Heart right ventricle (tissue), 16 donors: ENCODE data around the gene SNRPF. TPM values are rescaled to one million over a fixed set of nuclear protein-coding genes. Genes with fewer than 3 reads are reported as not detected.

Experiments
- ATAC-seq, 8 donors: fragments of 200-7000 bp; cut with Tn5 transposase; one replicate each; pipeline ENCODE4 v1.9.1; 2020; ENCODE audit warnings: mild to moderate bottlenecking in 8 of 8, moderate library complexity in 8 of 8, moderate number of reproducible peaks in 1 of 8
- DNase-seq, 2 donors: peaks; one replicate each; pipeline ENCODE4 v3.0.0-alpha.2; 2020
- H3K27ac ChIP-seq, 10 donors: fragments of 200-600 bp; sonication (generic) in 2 of 10; one replicate each; pipeline versions ENCODE4 v1.5.0 to v1.8.0; 2020 to 2022; ENCODE audit warnings: mild to moderate bottlenecking in 3 of 10
- H3K27me3 ChIP-seq, 7 donors: fragments of 200-600 bp; one replicate each; pipeline ENCODE4 v1.8.0; 2021 to 2022; ENCODE audit warnings: mild to moderate bottlenecking in 2 of 7
- H3K36me3 ChIP-seq, 9 donors: fragments of 200-600 bp; sonication (generic) in 1 of 9; one replicate each; pipeline versions ENCODE4 v1.5.0 to v1.8.0; 2020 to 2022; ENCODE audit warnings: mild to moderate bottlenecking in 2 of 9
- H3K4me1 ChIP-seq, 9 donors: fragments of 200-600 bp; sonication (generic) in 1 of 9; one replicate each; pipeline versions ENCODE4 v1.5.0 to v1.8.0; 2020 to 2022; ENCODE audit warnings: mild to moderate bottlenecking in 4 of 9
- H3K4me3 ChIP-seq, 10 donors: fragments of 200-600 bp; sonication (generic) in 2 of 10; one replicate each; pipeline versions ENCODE4 v1.5.0 to v1.8.0; 2020 to 2022; ENCODE audit warnings: mild to moderate bottlenecking in 7 of 10, moderate library complexity in 2 of 10
- H3K9me3 ChIP-seq, 11 donors: fragments of 200-600 bp in 10 of 11; sonication (generic) in 2 of 11; one replicate each; pipeline versions ENCODE4 v1.5.0 to v1.8.0; 2013 to 2022; ENCODE audit warnings: mild to moderate bottlenecking in 2 of 11, control low read depth in 1 of 11, moderate library complexity in 1 of 11
- WGBS, 2 donors: extraction: QIAGEN DNeasy Blood & Tissue Kit; methylation state at CpG; one replicate each; pipeline ENCODE4 v1.1.7; 2013; ENCODE audit warnings: inconsistent platforms in 1 of 2; 5-methylcytosine and 5-hydroxymethylcytosine counted together
- intact Hi-C, 10 donors: fragments of 100-400 bp; cut with DNase I; formaldehyde crosslinking; loops; one replicate each; pipeline versions ENCODE4 v1.11.1 to v1.14.2; 2022
- polyA plus RNA-seq, 2 donors: library from polyadenylated mRNA; stranded (reverse); fragments of 200-250 nt; gene quantifications; one replicate each; pipeline ENCODE4 v1.2.3, GENCODE V29; 2013
- total RNA-seq, 10 donors: library from RNA; stranded (reverse); fragmentation: NEBNext Ultra II Directional in 3 of 10; extraction: Animal tissue kit (Norgen Biotek cat#: 25700) in 3 of 10; gene quantifications; one replicate each; pipeline versions ENCODE4 v1.2.1 to v1.2.4, GENCODE V29; 2021 to 2023
- TF ChIP-seq, protein P1 (sequence below), 9 donors: fragments of 200-600 bp; sonication (generic) in 2 of 9; IDR thresholded peaks; one replicate each; pipeline versions ENCODE4 v1.5.0 to v1.8.0; 2021 to 2022; ENCODE audit warnings: antibody characterized with exemption in 9 of 9, mild to moderate bottlenecking in 5 of 9, moderate library complexity in 1 of 9
- donor health status: Arrhythmogenic right ventricular cardiomyopathy.
- donor health status: ischemic (EF 13 %, LVEDD 7.1; RV severe dilation, severe dysfunction).
- donor health status: healthy with polysubstance abuse.
- donor health status: DM: no; HTN: yes; CAD: no.
- donor health status: DM: no; HTN: no; CAD: no.
- donor health status: ischemic (EF 25% LVEDD 6.9; RV normal size, moderate dysfunction).
- donor health status: ischemic (EF 25% LVEDD 5.7; RV mildly dilated, moderate dysfunction).
- donor health status: healthy.
- donor health status: DM: yes; HTN: yes; CAD: no.
- donor health status: Ischemic cardiomyopathy.
- donor health status: ischemic (EF 35%, LVEDD 5.7; RV mildly dilated, moderate dysfunction).
- donor health status: nonischemic (EF 11% LVEDD 7.7; RV severe dilation, severe dysfunction).
- donor health status: DM: yes; HTN: yes; CAD: no.
- donor health status: PGD.
- donor health status: ischemic (EF 29% LVEDD 5.4; RV normal size, mild dysfunction).
- donor health status: nonischemic (EF 23%, LVEDD 6.1; RV moderate dilation, normal function).

The SNRPF gene
- total and polyA plus RNA-seq, 12 donors, result 10.2 to 53.6 (median 13.2) TPM

DNA sequence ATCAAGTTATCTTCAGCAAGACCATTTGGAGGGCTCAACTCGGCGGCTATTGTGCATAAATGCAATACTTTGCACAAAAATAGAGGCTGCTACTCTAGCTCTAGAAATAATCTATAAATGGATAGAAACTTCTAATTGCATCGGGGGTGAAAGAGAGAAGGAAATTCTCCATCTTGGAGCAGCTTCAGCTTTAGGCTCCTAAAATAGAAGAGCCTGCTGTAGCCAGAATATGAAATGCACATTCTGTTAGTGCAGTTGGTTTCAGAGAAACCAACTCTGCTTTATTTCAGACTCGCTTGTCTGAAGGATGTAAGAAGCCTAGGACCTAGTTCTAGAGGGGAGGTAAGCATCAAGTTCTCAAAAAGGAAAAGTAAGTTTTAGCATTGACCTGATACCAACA lies 38.1 kb downstream of the SNRPF start:
- DNase-seq, result no peak
- H3K27ac ChIP-seq, result no peak overlapping the region
- TF ChIP-seq, protein P1, sequence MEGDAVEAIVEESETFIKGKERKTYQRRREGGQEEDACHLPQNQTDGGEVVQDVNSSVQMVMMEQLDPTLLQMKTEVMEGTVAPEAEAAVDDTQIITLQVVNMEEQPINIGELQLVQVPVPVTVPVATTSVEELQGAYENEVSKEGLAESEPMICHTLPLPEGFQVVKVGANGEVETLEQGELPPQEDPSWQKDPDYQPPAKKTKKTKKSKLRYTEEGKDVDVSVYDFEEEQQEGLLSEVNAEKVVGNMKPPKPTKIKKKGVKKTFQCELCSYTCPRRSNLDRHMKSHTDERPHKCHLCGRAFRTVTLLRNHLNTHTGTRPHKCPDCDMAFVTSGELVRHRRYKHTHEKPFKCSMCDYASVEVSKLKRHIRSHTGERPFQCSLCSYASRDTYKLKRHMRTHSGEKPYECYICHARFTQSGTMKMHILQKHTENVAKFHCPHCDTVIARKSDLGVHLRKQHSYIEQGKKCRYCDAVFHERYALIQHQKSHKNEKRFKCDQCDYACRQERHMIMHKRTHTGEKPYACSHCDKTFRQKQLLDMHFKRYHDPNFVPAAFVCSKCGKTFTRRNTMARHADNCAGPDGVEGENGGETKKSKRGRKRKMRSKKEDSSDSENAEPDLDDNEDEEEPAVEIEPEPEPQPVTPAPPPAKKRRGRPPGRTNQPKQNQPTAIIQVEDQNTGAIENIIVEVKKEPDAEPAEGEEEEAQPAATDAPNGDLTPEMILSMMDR (IDR thresholded peaks at IDR 0.05), result no peak
- H3K27me3 ChIP-seq, result peaks cover 0 to 12% (median 0%) of the 10 kb centered on the region in 7 donors
- no peaks in the 10 kb centered on the region for H3K36me3 ChIP-seq
- ATAC-seq, result no peak
- H3K9me3 ChIP-seq, result no peaks in the 10 kb centered on the region
- H3K4me1 ChIP-seq, result no peaks in the 10 kb centered on the region
- no peak overlapping the region for H3K4me3 ChIP-seq
- WGBS, 2 donors, result 88 to 92% methylated on average over 4 of the region's 4 CpGs
- intact Hi-C loops, result no loop called here

DNA sequence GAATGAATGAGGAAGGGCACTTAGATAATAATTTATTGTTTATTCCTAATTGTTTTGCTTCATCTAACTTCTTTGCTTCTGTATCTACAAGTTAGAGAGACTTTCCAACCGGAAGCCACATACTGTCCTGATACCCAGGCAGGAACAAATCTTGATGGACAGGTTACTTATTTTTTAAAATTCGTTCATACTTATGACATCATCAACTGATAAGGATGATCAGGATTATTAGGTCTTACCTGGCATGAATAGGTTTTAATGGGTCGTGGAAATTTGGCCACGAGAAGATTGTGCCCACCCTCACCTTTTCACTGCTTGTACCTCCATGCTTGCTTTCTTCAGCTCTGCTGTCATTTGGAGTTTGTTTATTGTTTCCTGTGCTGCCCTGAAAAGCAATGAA lies 39.3 kb downstream of the SNRPF start:
- peaks cover 0 to 12% (median 0%) of the 10 kb centered on the region in 7 donors for H3K27me3 ChIP-seq
- intact Hi-C loops, result no loop called here
- WGBS, 2 donors, result 64 to 72% methylated on average over 4 of the region's 4 CpGs
- no peak overlapping the region for H3K4me3 ChIP-seq
- no peak overlapping the region for H3K27ac ChIP-seq
- H3K36me3 ChIP-seq, result no peaks in the 10 kb centered on the region
- TF ChIP-seq, protein P1 (IDR thresholded peaks at IDR 0.05), result no peak
- DNase-seq, result no peak
- H3K9me3 ChIP-seq, result peaks cover 0 to 10% (median under 1%) of the 10 kb centered on the region in 11 donors
- no peak for ATAC-seq
- no peaks in the 10 kb centered on the region for H3K4me1 ChIP-seq

DNA sequence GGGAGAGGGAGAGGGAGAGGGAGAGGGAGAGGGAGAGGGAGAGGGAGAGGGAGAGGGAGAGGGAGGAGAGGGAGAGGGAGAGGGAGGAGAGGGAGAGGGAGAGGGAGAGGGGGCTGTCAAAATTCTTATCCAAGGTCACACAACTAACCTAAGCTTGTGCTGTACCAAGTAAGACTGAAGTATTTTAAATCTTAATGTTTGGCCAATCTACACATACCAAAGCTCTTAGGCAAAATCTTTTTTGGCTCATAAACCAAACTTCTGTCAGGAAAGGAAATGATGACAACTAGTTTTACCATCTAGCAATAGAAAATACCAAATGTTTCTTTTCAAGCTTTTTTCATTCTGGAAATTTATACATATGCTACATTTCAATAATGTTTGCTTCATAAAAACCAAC lies 49.8 kb downstream of the SNRPF start:
- peaks cover 0 to 6% (median 0%) of the 10 kb centered on the region in 7 donors for H3K27me3 ChIP-seq
- H3K36me3 ChIP-seq, result no peaks in the 10 kb centered on the region
- H3K4me3 ChIP-seq, result no peak overlapping the region
- no peak overlapping the region for H3K27ac ChIP-seq
- DNase-seq (no peak), ATAC-seq (no peak)
- TF ChIP-seq, protein P1 (IDR thresholded peaks at IDR 0.05), result no peak
- peaks cover 0 to 13% (median 0%) of the 10 kb centered on the region in 11 donors for H3K9me3 ChIP-seq
- no peaks in the 10 kb centered on the region for H3K4me1 ChIP-seq
- intact Hi-C loops, result no loop called here

DNA sequence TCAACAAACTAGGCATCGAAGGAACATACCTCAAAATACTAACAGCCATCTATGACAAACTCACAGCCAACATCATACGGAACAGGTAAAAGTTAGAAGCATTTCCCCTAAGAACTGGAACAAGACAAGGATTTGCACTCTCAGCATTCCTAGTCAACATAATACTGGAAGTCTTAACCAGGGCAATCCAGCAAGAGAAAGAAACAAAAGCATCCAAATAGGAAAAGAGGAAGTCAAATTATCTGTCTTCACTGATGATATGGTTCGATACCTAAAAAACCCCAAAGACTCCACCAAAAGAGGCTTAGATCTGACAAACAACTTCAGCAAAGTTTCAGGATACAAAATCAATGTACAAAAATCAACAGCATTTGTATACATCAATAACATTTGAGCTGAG lies 51.1 kb downstream of the SNRPF start:
- WGBS, 2 donors, result 90 to 91% methylated on average over 3 of the region's 3 CpGs
- Histone ChIP-seq H3K4me1 (no peaks in the 10 kb centered on the region), H3K36me3 (no peaks in the 10 kb centered on the region), H3K4me3 (no peak overlapping the region), H3K27ac (no peak overlapping the region), H3K9me3 (peaks cover 0 to 9% (median 0%) of the 10 kb centered on the region in 11 donors), H3K27me3 (peaks cover 0 to 4% (median 0%) of the 10 kb centered on the region in 7 donors)
- no peak for DNase-seq
- TF ChIP-seq, protein P1 (IDR thresholded peaks at IDR 0.05), result no peak
- intact Hi-C loops, result loop anchor here in 1 of 10 donors (10.0 kb wide), 1 partner anchor 605 kb away; no protein-coding TSS in a partner anchor
- no peak for ATAC-seq

Other genes with a start within 250 kb of the SNRPF start
- 100 to 1,000 TPM in 1 of 10 donors, 10 to 100 TPM in 9; 54.7 to 105 (median 67.7) TPM for gene NTN4, start 68.2 kb upstream of the SNRPF start, total RNA-seq
- 10 to 100 TPM; 17.9 to 27.7 TPM for gene NTN4, start 68.2 kb upstream of the SNRPF start, polyA plus RNA-seq
- under 1 TPM in 4 of 10 donors, not detected in 6; 0.10 to 0.24 (median 0.12) TPM for gene CCDC38, start 83.7 kb downstream of the SNRPF start, total RNA-seq
- gene CCDC38, start 83.7 kb downstream of the SNRPF start, polyA plus RNA-seq, result under 1 TPM; 0.01 to 0.44 TPM
- gene AMDHD1, start 84.4 kb downstream of the SNRPF start, total RNA-seq, result under 1 TPM; 0.34 to 0.91 (median 0.67) TPM
- under 1 TPM; 0.39 to 0.88 TPM for gene AMDHD1, start 84.4 kb downstream of the SNRPF start, polyA plus RNA-seq
- gene HAL, start 137.4 kb downstream of the SNRPF start, total RNA-seq, result under 1 TPM in 6 of 10 donors, not detected in 4; 0.15 to 0.93 (median 0.43) TPM
- under 1 TPM; 0.07 to 0.15 TPM for gene HAL, start 137.4 kb downstream of the SNRPF start, polyA plus RNA-seq
- gene LTA4H, start 176.6 kb downstream of the SNRPF start, total RNA-seq, result 10 to 100 TPM; 31.8 to 50.6 (median 39.4) TPM
- 10 to 100 TPM; 25.2 to 25.6 TPM for gene LTA4H, start 176.6 kb downstream of the SNRPF start, polyA plus RNA-seq